ENCODE data around the gene PDE1C.

DNA sequence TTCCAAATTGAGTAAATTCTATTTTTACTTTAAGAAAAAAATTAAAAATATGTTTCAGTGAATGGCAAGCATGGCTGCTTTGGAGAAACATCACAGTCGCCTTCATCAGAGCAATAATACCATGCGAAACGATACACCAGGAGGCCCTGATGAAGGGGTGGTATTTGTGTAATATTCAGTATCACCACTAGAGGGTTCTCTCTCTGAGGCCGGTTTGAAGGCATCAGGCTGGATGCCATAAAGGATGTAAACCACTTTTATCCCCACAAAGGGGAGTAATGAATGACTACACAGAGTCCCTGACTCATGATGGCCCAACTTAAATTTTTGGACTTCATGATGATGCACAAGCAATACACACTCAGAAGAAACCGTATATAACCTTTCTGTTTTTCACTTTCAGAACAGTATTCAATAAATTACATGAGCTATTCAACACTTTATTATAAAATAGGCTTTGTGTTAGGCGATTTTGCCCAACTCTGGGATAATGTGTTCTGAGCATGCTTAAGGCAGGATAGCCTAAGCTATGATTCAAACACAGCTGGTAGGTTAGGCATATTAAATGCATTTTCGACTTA lies 287.7 kb downstream of the PDE1C start:
- TF ChIP-seq POLR2A (IDR thresholded peaks at IDR 0.05; ENCODE audit: low read depth, low read length) (no peak), PAX5 (IDR thresholded peaks at IDR 0.05; ENCODE audit: insufficient read depth, low read length, severe bottlenecking) (no peak)

Data from GM12891 (cell line).